Smooth muscle cell of the brain vasculature (primary cell): ENCODE measurements around the gene NTM.

ENCODE experiments used
- DNase-seq: peaks from one replicate; pipeline ENCODE4 v3.0.0-alpha.2; 2012; ENCODE audit warnings: low read depth, low spot score

NTM gene

DNA sequence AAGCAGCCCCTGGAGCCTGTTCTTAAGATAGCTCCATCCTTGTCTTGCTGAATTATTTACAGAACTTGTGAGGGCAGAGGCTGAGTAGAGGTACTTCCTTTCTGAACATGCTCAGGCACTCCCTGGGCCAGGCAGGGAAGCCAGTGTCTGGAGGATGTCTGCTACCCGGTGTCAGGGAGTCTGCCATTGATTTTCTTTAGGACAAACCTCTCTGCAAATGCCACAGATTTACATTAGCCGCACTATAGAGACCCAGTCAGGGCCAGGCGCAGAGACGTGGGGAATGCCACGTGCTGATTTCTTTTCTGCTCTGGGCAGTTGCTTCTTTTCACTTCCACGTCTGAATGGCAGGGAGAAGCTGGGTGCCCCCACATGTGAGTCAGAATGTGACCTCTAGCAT, 585.5 kb downstream of the NTM start:
- DNase-seq: no peak

DNA sequence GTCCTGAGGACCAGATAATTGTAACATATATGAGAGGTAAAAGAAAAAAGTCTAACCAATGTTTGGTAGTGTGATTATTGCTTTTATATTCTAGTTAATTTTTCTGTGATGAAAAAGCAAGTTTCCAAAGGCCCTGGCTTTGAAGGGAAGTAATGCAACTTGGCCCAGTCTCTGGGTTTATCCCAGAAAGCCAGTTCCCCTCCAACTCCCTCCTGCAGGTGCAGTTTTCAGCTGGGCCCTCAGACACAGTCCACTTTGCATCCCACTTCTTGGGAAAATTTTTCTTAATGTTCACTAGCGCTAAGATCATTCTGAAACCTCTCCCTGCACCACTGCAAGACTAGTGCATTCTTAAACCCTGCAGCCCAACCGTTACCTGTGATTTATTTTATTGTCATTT, 586.8 kb downstream of the NTM start:
- no peak for DNase-seq

DNA sequence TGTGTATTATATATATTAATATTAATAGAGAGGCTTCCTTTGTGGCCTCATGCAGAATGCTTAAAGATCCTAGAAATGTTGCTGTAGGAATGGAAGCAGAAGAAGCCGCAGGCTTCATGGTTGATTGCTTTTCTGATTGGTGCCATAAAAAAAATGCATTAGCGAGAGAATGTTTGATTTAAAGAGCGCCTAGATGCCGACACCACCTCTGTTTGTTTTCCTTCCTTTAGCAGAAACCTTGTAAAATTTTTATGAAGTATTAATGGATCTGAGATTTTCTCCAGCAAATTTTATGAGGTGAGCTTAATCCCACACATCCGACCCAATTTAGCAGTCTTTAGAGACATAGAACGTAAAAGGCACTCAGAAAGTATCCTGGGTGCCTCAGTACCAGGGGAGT, 587.5 kb downstream of the NTM start:
- DNase-seq: no peak

DNA sequence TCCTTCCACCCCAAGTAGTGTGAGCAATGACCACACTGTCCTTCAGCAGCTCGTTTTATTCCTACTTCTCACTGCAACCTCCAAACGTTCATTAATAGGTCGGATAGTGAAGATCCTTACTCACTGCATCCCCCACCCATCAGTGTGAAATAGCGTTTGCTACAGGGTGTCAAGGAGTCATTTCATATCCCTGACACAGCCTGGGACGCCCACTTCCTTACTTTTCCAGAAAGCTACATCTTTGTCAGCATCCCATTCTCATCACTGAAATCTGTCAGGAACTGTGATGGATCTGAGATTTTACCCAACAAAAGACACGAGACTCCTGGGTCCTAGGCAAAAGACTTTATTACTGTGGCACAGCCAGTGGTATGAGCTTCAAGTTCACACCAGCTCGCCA, 592.4 kb downstream of the NTM start:
- no peak for DNase-seq

DNA sequence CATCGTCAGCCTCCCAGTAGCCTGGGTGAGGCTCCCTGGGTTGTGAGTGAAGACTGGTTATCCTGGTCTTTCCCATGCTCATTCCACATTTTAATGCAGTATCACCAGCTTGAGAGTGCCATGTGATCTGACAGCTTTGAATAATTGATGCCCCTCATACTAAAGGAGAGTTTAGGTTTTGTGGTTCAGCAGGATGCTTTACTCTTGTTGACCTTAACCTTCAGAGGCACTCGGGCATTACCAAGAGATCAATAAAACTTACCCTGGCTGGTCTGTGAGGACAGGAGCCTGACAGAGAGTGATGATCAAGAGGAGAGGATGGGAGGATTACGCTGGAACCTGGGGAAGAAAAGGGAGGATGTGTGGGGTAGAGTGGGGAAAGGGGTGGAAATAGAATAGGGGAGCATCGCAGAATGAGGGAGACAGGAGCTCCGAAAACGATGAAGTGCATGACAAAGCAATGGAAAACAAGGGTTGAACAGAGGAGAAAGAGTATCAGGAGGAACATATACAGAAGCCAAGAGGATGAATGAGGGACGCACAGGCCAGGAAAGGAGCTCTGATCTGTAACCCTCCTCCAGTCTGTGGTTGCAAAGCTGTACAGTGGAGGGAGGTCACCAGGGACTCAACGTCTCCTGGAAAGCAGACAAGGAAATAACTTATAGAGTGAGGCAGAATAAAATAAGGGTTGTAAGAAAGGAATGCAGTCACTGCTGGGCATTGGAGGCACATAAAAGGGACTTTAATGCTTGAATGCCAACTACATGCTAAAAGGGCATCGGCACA, 594.5 kb downstream of the NTM start:
- no peak for DNase-seq

DNA sequence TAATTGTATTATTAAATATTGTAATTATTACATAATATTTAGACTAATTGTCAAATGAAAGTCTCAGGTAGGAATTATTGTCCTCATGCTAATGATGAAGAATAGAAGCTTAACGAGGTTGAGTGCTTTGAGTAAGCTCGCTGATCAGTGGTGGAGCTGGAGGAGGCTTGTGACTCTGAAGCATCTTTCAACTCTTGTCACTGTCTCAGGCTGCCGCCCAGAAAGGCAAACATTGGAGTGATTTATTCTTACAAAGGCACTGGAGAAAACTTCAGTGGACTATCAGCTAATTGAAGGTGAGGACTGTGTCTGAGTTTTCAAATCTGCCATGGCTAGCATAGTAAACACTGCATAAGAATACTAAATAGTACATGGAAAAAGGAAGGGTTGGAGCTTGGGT, 595.1 kb downstream of the NTM start:
- no peak for DNase-seq

DNA sequence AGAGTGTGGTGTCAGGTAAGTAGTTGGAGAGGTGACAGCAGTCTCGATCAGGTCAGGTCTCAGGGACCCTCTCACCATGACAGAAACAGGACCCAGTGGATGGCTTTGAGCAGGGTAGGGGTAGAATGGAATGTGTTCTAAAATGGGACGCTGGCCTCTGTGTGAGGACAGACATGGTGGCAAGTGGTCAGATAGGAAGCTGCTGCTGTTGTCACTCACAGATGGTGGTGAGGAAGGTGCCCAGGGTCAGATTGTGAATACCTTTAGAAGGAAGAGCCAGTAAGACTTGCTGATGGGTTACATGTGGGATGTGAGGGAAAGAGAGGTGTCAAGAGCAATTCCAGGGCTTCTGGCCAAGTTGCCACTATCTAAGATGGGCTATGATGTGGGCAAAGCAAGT, 596.3 kb downstream of the NTM start:
- no peak for DNase-seq

DNA sequence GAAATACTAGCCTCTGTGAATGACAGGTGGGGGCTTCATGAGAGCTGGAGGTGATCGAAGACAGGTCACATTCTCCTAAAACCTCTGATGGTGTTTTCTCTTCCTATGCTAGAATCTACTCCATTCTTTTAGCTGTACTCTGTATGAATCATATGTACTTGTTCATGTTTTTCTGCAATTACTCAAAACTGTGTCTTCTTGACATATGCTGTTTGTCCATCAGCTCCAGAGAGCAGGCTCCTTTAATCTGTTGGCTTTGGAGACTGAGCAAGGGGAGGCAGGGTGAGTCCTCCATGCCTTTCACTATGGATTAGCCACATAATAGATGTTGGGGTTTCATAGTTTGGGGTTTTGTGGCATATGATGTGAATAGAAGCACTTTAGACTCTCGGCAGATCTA, 598.8 kb downstream of the NTM start:
- DNase-seq: no peak

DNA sequence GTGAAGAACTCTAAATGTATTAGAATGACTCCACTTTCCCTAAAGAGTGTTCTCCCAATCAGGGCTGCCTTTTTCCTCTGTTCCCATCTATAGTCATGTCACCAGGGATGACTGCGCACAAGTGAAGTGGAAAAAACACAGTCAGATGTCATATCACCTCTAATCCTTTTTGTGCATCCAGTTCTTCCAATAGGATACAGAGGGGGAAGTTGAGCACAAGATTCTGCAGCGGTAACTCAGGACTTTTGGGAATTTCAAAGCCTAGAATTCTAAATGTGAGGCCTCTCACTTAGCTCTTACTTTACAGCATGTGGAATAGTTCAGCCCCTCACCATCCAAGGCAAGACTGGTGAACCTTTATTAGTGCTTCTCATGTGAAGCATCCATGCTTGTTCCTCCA, 602.6 kb downstream of the NTM start:
- DNase-seq: no peak

DNA sequence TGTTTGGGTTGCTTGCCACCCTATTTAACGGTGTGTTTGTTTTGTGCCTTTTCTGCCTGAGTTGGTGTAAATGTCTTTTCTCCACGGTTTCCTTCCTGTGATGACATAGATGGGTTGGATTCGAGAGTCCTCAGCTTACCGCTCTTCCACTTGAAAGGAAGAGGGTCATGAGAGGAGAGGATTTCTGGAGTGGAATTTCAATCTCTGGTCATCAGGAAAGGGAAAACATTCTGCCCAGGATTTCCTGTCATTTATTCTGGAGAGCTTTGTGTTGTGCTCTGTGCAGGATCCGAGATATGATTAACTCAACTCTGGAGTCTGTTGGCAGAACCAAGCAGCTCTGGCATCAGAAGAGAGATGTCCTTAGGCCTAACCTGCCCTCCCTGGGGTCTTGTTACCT, 605.2 kb downstream of the NTM start:
- DNase-seq: no peak

DNA sequence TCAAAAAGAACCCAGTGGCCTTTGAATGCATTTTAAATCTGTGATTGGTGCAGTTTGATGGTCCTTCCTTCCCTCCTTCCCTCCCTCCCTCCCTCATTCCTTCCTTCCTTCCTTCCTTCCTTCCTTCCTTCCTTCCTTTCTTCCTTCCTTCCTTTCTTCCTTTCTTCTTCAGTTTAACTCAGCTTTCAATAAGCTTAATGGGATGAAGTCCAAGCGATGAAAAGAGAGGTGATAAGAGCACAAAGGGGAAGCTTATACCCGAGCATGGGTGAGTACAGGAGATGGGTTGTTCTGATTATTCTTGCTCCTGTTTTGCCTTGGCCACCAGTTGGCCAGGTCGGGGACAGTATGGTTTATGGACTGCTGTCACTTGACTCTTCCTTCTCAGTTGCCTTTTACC, 605.6 kb downstream of the NTM start:
- DNase-seq: no peak

DNA sequence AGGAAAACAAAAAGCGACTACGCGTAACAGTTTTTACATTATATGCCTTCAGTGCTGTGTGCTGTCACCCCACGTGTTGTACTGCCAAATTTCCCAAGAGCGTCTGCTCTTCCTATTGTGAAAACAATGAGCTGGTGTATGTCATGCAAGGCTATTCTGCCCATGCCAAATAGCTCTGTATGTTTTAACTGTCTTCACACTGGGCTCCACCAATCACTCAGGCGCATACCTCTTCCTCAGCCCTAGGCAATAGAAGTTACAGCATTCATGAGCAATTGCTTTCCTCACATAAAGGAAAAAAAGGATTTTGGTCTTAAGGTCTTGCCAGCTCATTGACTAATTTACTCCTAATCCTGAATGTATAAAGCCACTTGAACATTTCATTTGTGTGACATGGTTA, 606.8 kb downstream of the NTM start:
- DNase-seq: no peak

DNA sequence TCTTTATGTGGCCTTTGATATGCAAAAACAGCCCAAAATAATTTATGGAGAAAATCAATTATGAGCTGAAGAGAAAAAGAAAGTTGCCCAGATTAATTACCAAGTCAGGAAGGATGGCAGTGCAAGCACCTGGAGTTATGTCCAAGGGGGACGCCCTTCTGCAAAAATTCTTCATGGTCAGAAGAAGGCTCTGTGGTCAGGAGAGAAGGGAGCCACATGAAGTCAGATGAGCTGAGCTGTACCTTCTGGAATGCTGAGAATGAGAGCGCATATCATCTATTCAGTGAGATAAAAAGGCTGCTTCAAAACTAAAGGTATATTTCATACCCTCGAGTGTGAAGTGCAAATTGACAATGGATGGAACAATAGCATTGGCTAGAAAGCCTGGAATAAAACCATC, 607.4 kb downstream of the NTM start:
- DNase-seq: no peak

DNA sequence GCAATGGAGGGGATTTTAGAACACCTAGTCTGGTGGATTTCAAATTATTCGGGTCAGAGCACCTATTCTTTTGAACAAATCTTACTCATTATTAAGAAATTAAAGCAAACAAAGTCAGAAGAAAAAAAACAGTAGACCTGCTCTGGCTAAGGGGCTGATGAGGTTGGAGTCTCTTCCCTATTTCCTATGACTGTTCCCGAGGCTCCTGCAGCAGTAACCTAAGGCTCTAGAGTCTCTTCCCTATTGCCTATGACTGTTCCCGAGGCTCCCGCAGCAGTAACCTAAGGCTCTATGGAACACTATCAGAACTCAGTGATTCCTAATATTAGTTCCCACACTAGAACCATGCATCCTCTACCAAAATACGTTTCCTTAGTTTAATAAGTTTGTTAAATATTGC, 607.9 kb downstream of the NTM start:
- no peak for DNase-seq

DNA sequence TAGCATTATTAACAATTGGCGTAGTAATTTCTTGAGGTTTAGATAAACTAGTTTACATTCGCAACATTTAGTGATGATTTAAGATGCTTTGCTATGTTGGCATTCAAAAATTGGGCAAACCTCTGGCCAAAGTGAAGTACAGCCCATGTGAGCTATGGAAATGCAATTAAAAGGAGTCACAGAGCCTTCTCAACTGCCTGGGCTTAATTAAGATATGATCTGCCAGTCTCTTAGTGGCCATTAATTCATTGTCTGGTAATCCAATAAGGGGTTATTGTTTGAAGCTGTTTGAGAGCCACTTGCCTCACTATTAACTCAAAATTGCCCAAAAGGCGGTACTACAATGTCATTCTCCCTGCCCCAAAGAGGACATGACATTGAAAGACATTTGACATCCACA, 608.9 kb downstream of the NTM start:
- DNase-seq: no peak

DNA sequence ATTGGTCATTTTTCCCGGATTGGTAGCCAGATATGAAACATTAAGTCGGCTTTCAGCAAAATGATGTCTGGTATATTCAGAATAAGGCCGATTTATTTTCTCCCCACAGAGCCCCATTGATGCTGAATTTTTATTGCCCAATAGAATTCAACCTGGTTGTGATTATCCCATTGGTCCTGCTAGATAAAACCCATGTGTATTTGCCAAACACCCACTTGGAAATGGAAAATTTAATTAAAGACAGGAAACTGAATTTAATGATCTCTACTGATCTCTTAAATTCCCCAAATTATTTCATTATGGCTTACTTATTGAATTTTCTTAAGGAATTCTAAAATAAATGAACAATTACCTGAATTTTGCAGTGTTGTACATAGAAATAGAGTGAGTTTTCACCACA, 609.8 kb downstream of the NTM start:
- no peak for DNase-seq

DNA sequence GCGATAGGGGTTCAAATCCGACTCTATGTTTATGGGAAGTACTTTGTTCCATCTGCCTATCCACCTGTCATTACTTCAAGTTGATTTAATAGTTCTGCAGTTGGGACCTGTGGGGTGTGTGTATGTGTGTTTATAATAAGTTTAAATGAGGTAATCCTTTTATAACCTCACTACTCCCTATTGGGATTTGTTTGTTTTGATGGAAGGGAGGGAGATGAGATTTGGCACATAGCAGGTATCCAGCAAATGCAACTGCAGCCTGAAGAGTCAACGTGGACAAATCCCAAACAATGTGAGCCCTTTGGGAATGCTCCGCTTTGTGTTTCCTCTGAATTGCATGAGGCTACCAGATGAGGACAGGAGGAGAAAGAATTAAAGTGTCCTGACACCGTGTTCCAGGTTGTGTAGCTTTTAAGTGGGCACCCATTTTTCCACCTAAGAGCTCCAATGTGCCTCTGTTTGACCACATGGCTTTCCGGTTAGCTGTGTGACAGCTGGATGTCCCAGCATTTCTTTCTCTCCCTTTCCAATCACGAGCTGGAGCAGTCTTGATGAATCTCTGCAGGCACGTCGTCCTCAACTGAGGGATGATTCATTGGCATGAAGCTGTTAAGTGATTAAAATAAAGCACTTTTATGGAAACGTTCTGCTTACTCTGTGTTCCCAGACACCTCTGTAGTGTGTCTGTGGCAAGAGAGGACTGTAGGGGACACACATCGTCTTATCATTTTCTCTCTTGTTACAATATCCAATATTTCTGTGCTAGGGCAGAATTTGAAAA, 610.7 kb downstream of the NTM start:
- no peak for DNase-seq

DNA sequence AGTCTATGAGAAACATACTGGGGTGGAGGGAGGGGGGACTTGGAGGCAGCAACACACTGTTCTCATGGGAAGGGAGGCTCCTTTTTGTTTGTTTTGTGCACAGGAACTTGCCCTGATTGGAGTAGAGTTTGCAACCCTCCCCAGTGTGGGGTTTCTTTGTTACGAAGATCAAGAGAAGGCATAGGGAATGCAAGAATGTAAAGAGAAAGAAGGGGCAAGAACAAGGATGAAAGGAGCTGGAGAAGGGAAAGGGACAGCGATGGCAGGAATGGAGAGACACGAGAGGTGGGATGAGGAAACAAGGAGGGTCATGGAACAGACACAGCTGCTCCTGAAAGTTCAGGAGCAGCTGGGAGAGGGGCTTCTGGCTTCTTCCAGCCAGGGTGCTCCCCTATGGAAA, 611.7 kb downstream of the NTM start:
- DNase-seq: no peak

DNA sequence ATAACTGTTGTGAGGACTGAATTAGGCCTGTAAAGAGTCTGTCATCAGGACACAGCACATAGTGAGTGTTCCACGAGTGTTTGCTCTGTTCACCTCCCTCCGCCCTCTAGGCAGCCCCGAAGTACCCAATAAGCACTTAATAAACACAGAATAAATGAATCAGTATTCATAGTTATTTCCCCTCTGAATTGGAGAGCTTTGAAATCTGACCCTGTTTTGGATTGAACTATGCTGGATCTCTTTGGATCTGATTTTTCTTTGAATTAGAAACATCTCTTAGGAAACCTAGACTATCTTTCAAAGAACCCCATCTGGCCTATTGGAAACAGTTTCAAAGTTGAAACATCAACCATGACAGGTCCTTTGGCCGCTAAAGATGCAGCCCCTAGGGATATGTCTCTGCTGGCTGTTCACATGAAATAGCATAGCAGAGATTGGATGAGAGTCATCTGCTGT, 615.5 kb downstream of the NTM start:
- no peak for DNase-seq

DNA sequence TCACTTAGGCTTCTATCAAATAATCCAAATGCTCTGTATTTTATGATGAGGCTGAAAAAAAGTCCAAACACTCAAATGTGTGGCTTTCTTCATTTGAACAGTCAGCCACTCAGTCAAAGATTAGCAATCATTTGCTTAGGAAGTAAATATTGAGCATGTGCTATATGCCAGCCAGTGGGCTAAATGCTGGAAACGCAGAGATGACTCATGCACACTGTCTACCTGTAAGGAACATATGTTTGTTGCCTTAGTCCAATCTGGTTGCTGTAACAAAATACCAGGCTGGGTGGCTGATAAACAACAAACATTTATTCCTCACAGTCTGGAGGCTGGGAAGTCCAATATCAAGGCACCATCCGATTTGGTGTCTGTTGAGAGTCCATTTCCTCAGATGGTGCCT, 617.3 kb downstream of the NTM start:
- no peak for DNase-seq

DNA sequence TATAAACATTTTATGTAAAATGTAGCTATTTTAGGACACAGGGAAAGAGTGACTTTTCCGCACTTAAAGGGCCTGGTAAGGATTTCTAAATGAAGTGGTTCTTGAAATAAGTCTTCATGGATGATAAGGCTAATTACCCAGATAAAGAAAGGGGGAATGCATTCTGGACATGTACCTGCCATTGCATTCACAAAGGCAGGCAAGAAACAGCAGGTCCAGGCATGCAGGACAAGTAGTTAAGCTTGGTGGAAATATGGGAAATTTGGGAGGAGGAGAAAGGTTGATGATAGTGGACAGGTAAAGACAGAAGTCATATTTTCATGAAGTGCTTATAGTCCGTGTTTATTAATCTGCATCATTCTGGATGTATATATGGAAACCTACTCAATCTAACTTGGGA, 621.2 kb downstream of the NTM start:
- DNase-seq: no peak

DNA sequence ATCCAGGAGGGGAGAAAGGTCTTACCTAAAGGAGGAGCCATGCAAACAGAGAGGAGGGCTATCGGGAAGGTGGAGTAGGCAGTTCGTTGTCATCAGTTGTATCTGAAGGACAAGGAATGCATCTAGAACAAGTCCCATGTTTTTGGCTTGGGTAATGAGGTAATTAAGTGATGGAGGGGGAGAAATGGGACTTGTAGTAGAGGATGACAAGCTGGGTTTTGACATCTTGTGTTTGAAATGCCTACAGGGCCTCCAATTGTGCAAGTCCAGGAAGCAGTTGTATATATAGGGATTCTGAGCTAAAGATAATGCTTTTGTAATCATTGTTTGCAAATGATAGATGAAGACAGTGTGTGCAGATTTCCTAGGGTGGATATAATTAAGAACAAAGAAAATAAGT, 622.8 kb downstream of the NTM start:
- DNase-seq: no peak

DNA sequence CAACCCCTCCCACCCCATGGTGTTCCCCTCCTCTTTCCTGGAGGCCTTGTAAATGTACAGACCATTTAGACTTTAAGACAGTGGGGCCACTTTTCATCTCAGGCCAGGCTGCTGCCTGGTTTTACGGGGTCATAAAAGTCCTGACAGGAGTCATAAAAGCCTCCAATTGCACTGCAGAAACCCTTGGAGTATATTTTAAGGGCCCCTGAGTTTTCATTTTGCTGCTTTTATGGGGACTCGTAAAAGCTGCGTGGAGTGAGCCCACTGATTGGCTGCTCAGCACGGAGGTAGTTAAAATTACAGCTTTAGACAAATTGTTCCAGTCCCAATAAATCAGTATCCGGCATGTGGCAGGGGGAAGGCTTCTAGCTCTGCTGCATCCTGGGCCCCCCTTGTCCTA, 627.6 kb downstream of the NTM start:
- no peak for DNase-seq
